IMR-90 (cell line): ENCODE measurements around the gene BASP1.

Source experiments
- CTCF ChIP-seq: conservative IDR thresholded peaks from 2 replicates; pipeline ENCODE4 v1.5.1; 2012; ENCODE audit warnings: mild to moderate bottlenecking, low read depth, low read length, improper control_type of control experiment
- ELK1 ChIP-seq: fragments of 150-350 bp; IDR thresholded peaks from 2 replicates; pipeline ENCODE4 v1.6.1; 2016; ENCODE audit warnings: low read depth, mild to moderate bottlenecking, low read length, moderate library complexity, borderline replicate concordance
- POLR2A ChIP-seq: IDR thresholded peaks from 2 replicates; pipeline ENCODE4 v1.6.1; 2012; ENCODE audit warnings: mild to moderate bottlenecking, low read depth, low read length
- RAD21 ChIP-seq: IDR thresholded peaks from 2 replicates; pipeline ENCODE4 v1.6.1; 2012; ENCODE audit warnings: low read length, improper control_type of control experiment

- TF ChIP-seq CTCF (no peak), POLR2A (no peak), ELK1 (no peak), RAD21 (no peak)
Observed at GRCh38 chr5:17256839-17257238, 39.4 kb downstream of the BASP1 start.
